ENCODE measurements around the gene THEMIS2. TPM values are rescaled to one million over a fixed set of nuclear protein-coding genes. Genes with fewer than 3 reads are reported as not detected.
A peak's percentile ranks its signal among the peaks of the same experiment; 100 is the strongest.

THEMIS2 gene
- polyA plus RNA-seq, 1 donor from 2014 or later: 70.0 TPM

- peak overlapping the region in 1 of 4 donors; percentile 80 for H3K4me3 Mint-ChIP-seq
- peaks cover 11% of the 10 kb centered on the region for H3K36me3 Mint-ChIP-seq
- peaks cover 50 to 69% (median 56%) of the 10 kb centered on the region in 3 donors for H3K4me1 Mint-ChIP-seq
- peaks cover 2% of the 10 kb centered on the region for H3K27me3 Mint-ChIP-seq
- H3K9me3 Mint-ChIP-seq: no peaks in the 10 kb centered on the region
- H3K27ac Mint-ChIP-seq: peak overlapping the region; percentile 93 to 95 (median 93)
Observed at GRCh38 chr1:27886353-27886679, 14.0 kb downstream of the THEMIS2 start.

DNA sequence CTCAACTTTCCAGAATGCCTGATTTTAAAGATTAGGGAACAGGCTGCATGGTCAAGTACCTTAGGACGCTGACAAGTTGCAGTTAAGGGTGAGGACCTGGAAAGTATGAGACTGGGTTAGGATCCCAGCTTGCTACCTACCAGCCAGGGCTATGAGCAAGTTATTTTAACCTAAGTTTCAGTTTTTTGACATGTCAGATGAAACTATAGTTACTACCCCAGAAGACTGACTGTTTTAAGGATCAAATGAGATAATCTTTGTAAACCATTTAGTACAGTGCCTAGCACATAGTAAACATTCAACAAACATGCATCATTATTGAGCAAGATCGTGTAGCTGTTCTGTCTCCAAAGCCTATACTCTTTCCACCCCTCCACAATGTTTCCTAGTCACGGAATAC, 14.4 kb downstream of the THEMIS2 start:
- Mint-ChIP-seq H3K27me3 (peaks cover 2% of the 10 kb centered on the region), H3K4me3 (peak overlapping the region; percentile 8 to 80 (median 62)), H3K27ac (peak overlapping the region; percentile 93 to 95 (median 93)), H3K9me3 (no peaks in the 10 kb centered on the region), H3K4me1 (peaks cover 54 to 73% (median 60%) of the 10 kb centered on the region in 3 donors), H3K36me3 (peaks cover 11% of the 10 kb centered on the region)

- H3K27ac Mint-ChIP-seq: peak overlapping the region; percentile 93 to 95 (median 93)
- peaks cover 2% of the 10 kb centered on the region for H3K27me3 Mint-ChIP-seq
- peaks cover 11% of the 10 kb centered on the region for H3K36me3 Mint-ChIP-seq
- H3K4me3 Mint-ChIP-seq: peak overlapping the region; percentile 59 to 84 (median 69)
- H3K4me1 Mint-ChIP-seq: peaks cover 58 to 79% (median 66%) of the 10 kb centered on the region in 3 donors
- H3K9me3 Mint-ChIP-seq: no peaks in the 10 kb centered on the region
Observed at GRCh38 chr1:27887215-27888021, 15.1 kb downstream of the THEMIS2 start.

DNA sequence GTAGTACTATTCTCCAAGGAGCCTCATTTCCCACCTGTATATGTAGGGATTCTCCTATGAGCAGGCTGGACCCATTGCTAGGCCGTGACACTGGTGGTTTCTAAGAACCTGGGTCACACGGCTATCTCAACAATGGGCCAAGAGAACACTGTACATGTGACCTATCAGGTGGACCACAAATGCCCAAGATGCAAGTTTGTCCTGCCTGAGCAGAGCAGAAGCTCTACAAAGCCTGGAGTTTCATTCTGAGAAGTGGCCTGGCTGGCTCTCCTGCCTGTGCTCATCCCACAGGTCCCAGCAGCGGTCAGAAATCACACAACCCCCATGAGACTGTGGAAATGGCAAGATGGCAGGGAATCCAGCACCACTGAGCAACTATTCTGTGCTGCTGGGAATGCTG, 17.2 kb downstream of the THEMIS2 start:
- no peaks in the 10 kb centered on the region for H3K9me3 Mint-ChIP-seq
- peaks cover 2% of the 10 kb centered on the region for H3K27me3 Mint-ChIP-seq
- peaks cover 8% of the 10 kb centered on the region for H3K36me3 Mint-ChIP-seq
- H3K4me3 Mint-ChIP-seq: peak overlapping the region in 3 of 4 donors; percentile 4 to 72 (median 58)
- H3K4me1 Mint-ChIP-seq: peaks cover 42 to 68% (median 54%) of the 10 kb centered on the region in 3 donors
- H3K27ac Mint-ChIP-seq: peak overlapping the region; percentile 93 to 97 (median 95)

DNA sequence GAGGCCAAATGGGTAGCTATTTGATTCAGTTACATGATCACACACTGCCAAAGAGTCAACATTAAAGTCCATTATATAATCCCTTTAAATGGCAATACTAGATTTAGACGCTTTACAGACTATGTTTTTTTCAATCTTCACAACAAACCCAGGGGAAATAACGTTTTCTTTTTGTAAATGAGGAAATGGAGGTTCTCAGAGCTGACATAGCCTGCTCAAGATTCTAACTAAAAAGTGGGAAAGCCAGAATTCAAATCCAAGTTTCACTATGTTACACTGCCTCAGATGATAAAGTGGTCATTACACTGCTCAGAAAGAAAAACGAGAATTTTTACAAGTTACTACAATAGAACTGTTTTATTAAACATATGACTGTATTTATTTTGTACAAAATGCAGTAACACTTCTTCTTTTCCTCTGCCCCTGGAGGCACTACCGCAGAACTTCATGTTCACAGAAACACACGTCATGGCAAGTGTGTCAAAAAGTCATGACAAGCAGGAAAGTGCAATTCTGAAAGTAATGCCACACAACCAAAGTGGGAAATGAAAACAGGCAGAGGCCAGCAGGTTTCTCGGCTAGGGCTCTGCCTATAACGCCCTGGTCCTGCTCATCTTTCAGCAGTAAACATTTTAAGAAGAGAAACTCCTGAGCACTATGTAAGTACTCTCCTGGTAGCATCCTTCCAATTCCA, 19.0 kb downstream of the THEMIS2 start:
- Mint-ChIP-seq H3K36me3 (peaks cover 7% of the 10 kb centered on the region), H3K4me3 (peak overlapping the region; percentile 53 to 84 (median 72)), H3K27ac (peak overlapping the region; percentile 93 to 97 (median 95)), H3K27me3 (peaks cover 2% of the 10 kb centered on the region), H3K9me3 (no peaks in the 10 kb centered on the region), H3K4me1 (peaks cover 34 to 58% (median 46%) of the 10 kb centered on the region in 3 donors)

GRCh38 chr1:27894521-27894920, 22.2 kb downstream of the THEMIS2 start:
- Mint-ChIP-seq H3K4me1 (peaks cover 18 to 34% (median 25%) of the 10 kb centered on the region in 3 donors), H3K27me3 (peaks cover 2% of the 10 kb centered on the region), H3K9me3 (no peaks in the 10 kb centered on the region), H3K36me3 (peaks cover 2% of the 10 kb centered on the region), H3K4me3 (peak overlapping the region in 1 of 4 donors; percentile 22), H3K27ac (peak overlapping the region; percentile 34 to 94 (median 78))

- Mint-ChIP-seq H3K4me3 (no peak overlapping the region), H3K27me3 (no peaks in the 10 kb centered on the region), H3K4me1 (peaks cover 0 to 7% (median 4%) of the 10 kb centered on the region in 3 donors), H3K36me3 (peaks cover 2% of the 10 kb centered on the region), H3K27ac (no peak overlapping the region), H3K9me3 (no peaks in the 10 kb centered on the region)
Observed at GRCh38 chr1:27906759-27907158, 34.4 kb downstream of the THEMIS2 start.

GRCh38 chr1:27912429-27912828, 40.1 kb downstream of the THEMIS2 start:
- Mint-ChIP-seq H3K4me3 (peak overlapping the region in 1 of 4 donors; percentile 78), H3K9me3 (peaks cover 0 to 2% (median 0%) of the 10 kb centered on the region in 3 donors), H3K4me1 (peaks cover 10 to 14% (median 13%) of the 10 kb centered on the region in 3 donors), H3K36me3 (peaks cover 2% of the 10 kb centered on the region), H3K27ac (peak overlapping the region in 2 of 3 donors; percentile 67 to 78), H3K27me3 (no peaks in the 10 kb centered on the region)

GRCh38 chr1:27915082-27915575, 42.8 kb downstream of the THEMIS2 start:
- Mint-ChIP-seq H3K9me3 (peaks cover 0 to 2% (median 0%) of the 10 kb centered on the region in 3 donors), H3K27ac (peak overlapping the region; percentile 94 to 99 (median 99))

GRCh38 chr1:27922272-27922671, 49.9 kb downstream of the THEMIS2 start:
- Mint-ChIP-seq H3K9me3 (no peaks in the 10 kb centered on the region), H3K4me3 (no peak overlapping the region), H3K27me3 (peaks cover 2% of the 10 kb centered on the region), H3K4me1 (no peaks in the 10 kb centered on the region), H3K27ac (no peak overlapping the region), H3K36me3 (peaks cover 2% of the 10 kb centered on the region)

More at GRCh38 chr1:27915082-27915575, 42.8 kb downstream of the THEMIS2 start:
- Mint-ChIP-seq H3K36me3 (peaks cover 2% of the 10 kb centered on the region), H3K4me3 (peak overlapping the region; percentile 97 to 99 (median 98)), H3K4me1 (peaks cover 10 to 12% (median 11%) of the 10 kb centered on the region in 3 donors), H3K27me3 (peaks cover 2% of the 10 kb centered on the region)

GRCh38 chr1:27928216-27928954, 56.0 kb downstream of the THEMIS2 start:
- Mint-ChIP-seq H3K27me3 (peaks cover 3% of the 10 kb centered on the region), H3K4me3 (no peak overlapping the region), H3K27ac (no peak overlapping the region)

GRCh38 chr1:27931184-27931583, 58.8 kb downstream of the THEMIS2 start:
- Mint-ChIP-seq H3K27me3 (peaks cover 13% of the 10 kb centered on the region), H3K27ac (no peak overlapping the region), H3K4me1 (peaks cover 0 to 16% (median 11%) of the 10 kb centered on the region in 3 donors), H3K36me3 (peaks cover 6% of the 10 kb centered on the region), H3K4me3 (no peak overlapping the region), H3K9me3 (no peaks in the 10 kb centered on the region)

More at GRCh38 chr1:27928216-27928954, 56.0 kb downstream of the THEMIS2 start:
- H3K36me3 Mint-ChIP-seq: peaks cover 6% of the 10 kb centered on the region
- H3K9me3 Mint-ChIP-seq: no peaks in the 10 kb centered on the region
- peaks cover 0 to 8% (median 6%) of the 10 kb centered on the region in 3 donors for H3K4me1 Mint-ChIP-seq

- Mint-ChIP-seq H3K4me3 (no peak overlapping the region), H3K4me1 (peaks cover 0 to 16% (median 11%) of the 10 kb centered on the region in 3 donors), H3K27me3 (peaks cover 13% of the 10 kb centered on the region), H3K9me3 (no peaks in the 10 kb centered on the region), H3K36me3 (peaks cover 6% of the 10 kb centered on the region), H3K27ac (no peak overlapping the region)
Observed at GRCh38 chr1:27931759-27932158, 59.4 kb downstream of the THEMIS2 start.

DNA sequence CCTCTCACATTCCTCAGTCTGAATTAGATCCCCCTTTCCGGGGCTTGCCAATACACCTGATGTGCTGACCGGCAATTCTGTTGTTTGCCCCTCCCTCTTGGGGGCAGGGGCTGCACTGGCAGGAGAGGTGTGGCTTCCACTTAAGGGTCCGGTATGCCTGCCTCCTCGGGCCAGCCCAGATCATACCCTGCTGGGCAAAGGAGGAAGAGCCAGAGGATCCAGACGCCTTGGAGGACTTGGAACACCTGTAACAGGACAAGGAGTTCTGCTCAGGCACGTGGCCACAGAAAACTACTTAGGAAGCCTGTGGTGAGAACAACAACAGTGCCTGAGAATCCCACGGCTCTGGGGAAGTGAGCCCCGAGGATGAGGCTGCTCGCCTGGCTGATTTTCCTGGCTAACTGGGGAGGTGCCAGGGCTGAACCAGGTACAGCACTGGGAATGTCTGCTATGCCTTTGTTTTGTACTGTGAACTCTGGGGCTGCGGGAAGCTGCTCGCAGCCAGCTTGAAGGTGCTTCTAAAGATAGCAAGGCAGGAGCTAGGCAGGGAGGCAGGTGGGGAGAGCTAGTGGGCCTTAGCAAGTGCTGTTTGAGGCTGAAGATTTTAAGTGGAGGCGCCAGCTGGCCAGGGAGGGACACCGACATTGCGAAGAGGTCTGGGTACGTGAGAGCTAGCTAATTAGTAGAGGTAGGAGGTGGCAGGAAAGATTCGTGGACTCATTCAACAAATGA, 62.6 kb downstream of the THEMIS2 start, which contains the start of gene SMPDL3B:
Gene SMPDL3B, plus strand, starts transcription at position 183 of the 732 bp plus-strand sequence. Its CDS starts 184 bp downstream, at position 367.
- H3K27me3 Mint-ChIP-seq: peaks cover 13% of the 10 kb centered on the region
- H3K9me3 Mint-ChIP-seq: no peaks in the 10 kb centered on the region
- peaks cover 6% of the 10 kb centered on the region for H3K36me3 Mint-ChIP-seq
- H3K4me3 Mint-ChIP-seq: peak within 1 kb of the TSS in 2 of 4 donors; percentile 56 to 84
- peaks cover under 1 to 16% (median 11%) of the 10 kb centered on the region in 3 donors for H3K4me1 Mint-ChIP-seq
- no peak within 1 kb of the TSS for H3K27ac Mint-ChIP-seq
